Epithelial cell of prostate (primary cell): ENCODE measurements around the gene CDH12.

Source experiments
- DNase-seq: peaks from one replicate; pipeline ENCODE4 v3.0.0-alpha.2; 2011; ENCODE audit warnings: low read depth, low spot score
- H3K27ac ChIP-seq: fragments of 450-650 bp; 2 replicates; pipeline ENCODE4 v1.5.1; 2017; ENCODE audit warnings: mild to moderate bottlenecking

CDH12 gene

DNA sequence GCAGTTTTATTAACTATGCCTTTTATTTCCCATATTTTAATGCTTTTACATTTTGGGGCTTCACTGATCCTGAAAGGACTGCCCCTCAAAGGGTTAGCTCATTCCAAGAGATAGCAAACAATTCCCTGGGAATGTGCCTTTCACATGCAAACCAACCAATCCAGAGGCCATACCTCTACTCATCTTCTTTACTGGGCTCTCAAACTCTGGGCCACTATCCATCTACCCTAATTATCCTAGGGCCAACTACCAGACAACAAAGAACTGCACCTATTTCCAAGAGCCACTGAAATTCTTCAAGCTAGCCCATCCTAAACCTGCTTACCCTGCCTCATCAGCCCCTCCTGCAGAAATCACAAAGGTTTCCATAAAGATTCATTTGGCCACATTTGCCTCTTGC is 364.7 kb downstream of the CDH12 start:
- no peak overlapping the region for H3K27ac ChIP-seq
- DNase-seq, result no peak

GRCh38 chr5:22480305-22480704 is 372.8 kb downstream of the CDH12 start:
- H3K27ac ChIP-seq, result no peak overlapping the region
- no peak for DNase-seq

DNA sequence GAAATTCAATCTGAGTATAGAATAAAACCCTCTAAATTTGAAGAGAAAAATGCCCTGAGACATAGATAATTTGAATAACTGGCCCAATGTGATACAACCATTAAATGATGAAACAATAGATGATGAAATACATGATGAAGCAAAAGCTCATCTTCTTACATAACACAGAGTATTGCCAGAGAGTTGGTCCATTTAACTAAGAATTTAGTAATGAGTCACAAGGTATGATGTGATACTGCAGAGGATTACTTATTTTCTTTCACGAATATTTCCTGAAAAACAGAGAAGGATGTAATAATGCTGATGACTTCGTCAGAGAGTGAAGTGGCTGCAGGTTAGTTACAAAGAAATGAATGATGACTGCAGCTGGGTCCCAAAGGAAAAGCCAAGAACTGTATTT is 379.3 kb downstream of the CDH12 start:
- no peak overlapping the region for H3K27ac ChIP-seq
- DNase-seq, result no peak

GRCh38 chr5:22471154-22471553 is 382.0 kb downstream of the CDH12 start:
- no peak for DNase-seq
- H3K27ac ChIP-seq, result no peak overlapping the region

GRCh38 chr5:22470408-22470807 is 382.7 kb downstream of the CDH12 start:
- DNase-seq, result no peak
- H3K27ac ChIP-seq, result no peak overlapping the region

GRCh38 chr5:22465616-22466015 is 387.5 kb downstream of the CDH12 start:
- no peak for DNase-seq

DNA sequence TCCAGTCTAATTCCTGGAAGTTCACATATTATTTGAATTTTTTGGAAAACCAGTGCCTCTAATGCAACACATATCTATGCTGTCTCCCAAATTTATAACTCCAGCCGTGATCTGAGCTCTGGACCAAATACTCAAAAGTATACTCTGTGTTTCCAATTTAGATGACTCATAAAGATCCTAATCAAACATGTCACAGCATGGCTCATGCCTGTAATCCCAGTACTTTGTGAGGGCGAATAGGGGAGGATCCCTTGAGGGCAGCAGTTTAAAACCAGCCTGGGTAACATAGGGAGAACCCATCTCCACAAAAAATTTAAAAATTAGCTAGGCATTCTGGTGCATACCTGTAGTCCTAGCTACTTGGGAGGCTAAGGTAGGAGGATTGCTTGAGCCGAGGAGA is 388.0 kb downstream of the CDH12 start:
- DNase-seq, result no peak
- H3K27ac ChIP-seq, result no peak overlapping the region

More at GRCh38 chr5:22465616-22466015, 387.5 kb downstream of the CDH12 start:
- no peak overlapping the region for H3K27ac ChIP-seq

DNA sequence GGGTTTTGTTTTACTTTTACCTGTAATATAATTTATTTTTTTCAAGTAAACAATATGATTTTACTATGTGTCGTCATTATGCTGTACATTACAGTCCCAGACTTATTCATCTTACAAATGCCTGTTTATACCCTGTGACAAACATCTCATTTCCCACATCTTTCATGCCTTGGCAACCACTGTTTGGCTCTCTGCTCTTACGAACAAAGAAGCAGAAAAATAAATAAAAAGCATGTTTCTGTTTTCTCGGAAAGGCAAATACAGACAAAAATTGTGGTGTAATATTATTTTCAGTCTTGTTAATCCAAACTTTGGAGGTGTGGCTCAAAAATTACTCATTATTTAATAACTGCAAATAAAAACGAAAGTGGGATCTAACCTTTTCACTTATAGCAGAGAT is 393.0 kb downstream of the CDH12 start:
- no peak overlapping the region for H3K27ac ChIP-seq
- no peak for DNase-seq

GRCh38 chr5:22432905-22433304 is 420.2 kb downstream of the CDH12 start:
- H3K27ac ChIP-seq, result no peak overlapping the region
- DNase-seq, result no peak

DNA sequence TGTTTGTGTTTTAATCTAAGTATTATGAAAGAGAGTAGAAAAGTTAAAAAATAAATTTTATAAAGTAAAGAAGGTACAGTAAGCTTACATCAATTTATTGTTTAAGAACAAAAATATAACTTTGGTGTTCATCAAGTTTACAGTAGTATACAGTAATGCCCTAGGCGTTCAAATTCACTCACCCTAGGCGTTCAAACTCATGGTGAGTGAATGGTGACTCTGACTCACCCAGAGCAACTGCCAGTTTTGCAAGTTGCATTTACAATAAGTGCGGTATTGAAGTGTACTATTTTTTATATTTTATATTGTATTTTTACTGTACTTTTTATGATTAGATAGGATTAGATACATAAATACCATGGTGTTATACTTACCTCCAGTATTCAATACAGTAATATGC is 421.3 kb downstream of the CDH12 start:
- no peak overlapping the region for H3K27ac ChIP-seq
- DNase-seq, result no peak

GRCh38 chr5:22431406-22431805 is 421.7 kb downstream of the CDH12 start:
- no peak overlapping the region for H3K27ac ChIP-seq
- no peak for DNase-seq

GRCh38 chr5:22411554-22412349 is 441.4 kb downstream of the CDH12 start:
- H3K27ac ChIP-seq, result no peak overlapping the region
- no peak for DNase-seq

- no peak overlapping the region for H3K27ac ChIP-seq
- DNase-seq, result no peak
Measured at GRCh38 chr5:22391956-22392355, 461.2 kb downstream of the CDH12 start.

DNA sequence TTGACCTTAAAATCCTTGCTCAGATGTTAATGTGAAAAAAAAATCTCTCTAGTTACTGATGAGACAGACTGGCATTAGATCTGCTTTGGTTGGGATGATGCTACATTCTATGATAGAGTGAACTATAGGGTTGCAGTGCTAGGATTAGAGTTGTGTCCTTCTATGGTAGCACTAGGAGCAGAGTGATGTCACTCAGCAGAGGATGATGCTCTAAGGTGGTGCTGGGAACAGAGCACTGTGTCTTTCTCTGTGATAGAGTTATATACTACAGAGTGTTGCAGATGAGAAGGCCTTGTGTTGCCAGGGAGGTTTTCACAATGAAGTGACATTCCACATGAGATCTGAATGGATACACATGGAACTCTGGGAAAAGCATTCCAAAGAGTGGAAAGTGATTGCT is 462.3 kb downstream of the CDH12 start:
- no peak overlapping the region for H3K27ac ChIP-seq
- no peak for DNase-seq

DNA sequence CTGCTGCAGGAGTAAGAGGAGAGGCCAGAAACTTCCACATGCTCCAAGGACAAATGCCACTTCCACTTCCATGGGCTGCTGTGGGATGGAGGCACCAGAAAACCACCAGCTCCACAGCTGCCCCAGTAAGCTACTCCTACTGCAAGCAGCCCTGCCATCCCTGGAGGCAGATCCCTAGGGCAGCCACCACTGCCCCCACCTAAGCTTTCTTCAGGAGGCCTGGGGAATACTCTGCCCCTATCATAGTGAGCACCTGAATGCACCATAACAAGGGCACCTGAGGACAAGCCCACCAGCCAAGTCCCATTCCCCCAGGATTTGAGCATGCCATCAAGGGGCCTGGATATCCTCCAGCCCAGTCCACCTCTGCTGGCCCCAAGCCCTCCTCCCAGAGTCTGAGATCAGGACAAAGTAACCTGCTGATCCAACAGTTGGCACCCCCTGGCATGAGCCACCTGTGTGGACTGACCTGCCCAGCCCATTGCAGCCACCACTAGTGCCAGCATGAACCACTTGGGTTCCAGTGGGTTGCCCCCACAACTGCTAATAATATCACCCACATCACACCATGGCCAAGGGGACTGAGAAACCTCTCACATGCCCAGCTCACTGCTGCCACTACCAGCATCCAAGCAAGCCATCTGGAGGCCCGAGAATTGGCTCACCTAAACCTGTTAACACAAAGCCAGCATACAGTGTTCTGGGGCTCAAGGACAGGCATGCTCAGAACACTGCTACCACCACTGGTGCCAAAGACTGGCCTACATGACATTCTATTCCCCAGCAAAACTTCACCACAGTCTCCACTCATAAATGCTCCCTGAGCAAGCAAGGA is 480.1 kb downstream of the CDH12 start:
- H3K27ac ChIP-seq, result no peak overlapping the region
- no peak for DNase-seq

DNA sequence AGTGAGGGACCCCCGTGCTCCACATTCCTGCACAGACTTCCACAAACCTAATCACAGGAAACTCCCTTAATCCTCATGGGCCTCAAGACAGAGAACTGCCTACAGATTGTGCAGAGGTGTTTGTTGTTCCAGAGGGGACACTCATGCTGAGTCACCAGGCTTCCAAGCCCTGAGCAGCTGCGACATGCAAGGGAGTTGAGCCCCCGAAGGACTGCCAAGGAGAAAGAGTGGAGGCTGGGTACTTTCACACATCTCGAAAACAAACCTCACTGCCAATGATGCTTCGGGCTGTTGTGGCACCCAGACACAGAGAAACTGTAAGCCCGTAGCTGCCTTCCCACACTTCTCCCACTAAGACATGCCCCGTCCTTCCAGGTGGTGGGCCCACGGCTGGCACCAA is 480.8 kb downstream of the CDH12 start:
- DNase-seq, result no peak
- H3K27ac ChIP-seq, result no peak overlapping the region

DNA sequence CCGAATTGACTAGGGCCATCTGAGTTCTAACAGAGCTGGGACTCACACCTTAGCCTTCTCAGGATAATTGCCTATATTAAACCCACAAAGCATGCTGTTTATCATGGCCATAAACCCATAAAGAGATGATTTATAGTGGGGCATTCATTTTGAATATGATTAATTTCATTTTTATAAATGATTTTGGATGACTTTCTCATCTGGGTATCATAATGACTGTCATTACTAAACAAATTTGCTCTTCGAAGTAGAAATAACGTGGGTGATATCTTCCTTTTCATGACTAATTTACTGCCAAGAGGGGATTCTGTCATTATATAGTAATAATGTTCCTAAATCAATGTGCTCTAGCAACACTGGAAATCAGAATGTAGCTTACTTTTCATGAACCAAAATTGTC is 498.2 kb downstream of the CDH12 start:
- H3K27ac ChIP-seq, result no peak overlapping the region

GRCh38 chr5:22352493-22352892 is 500.7 kb downstream of the CDH12 start:
- DNase-seq, result no peak

More for the DNA sequence above, 498.2 kb downstream of the CDH12 start:
- no peak for DNase-seq

DNA sequence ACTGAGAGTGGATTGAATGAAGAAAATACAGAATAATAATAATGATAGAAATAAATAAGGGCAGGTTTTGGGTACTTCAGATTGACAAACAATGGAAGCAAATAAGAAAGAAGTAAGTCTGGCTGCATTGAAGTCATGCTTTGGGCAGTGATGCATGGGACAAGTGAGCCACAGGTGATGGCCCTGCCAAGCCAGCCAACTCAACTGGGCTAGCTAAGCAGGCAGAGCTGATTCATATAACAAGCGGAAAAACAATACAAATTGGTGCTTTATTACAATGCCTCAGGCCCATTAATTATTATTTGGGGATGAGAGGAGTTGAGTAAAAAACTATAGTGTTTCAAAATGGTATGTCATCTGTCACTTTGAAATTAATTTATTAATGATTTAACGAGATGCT is 502.0 kb downstream of the CDH12 start:
- no peak overlapping the region for H3K27ac ChIP-seq

More at GRCh38 chr5:22352493-22352892, 500.7 kb downstream of the CDH12 start:
- H3K27ac ChIP-seq, result no peak overlapping the region

DNA sequence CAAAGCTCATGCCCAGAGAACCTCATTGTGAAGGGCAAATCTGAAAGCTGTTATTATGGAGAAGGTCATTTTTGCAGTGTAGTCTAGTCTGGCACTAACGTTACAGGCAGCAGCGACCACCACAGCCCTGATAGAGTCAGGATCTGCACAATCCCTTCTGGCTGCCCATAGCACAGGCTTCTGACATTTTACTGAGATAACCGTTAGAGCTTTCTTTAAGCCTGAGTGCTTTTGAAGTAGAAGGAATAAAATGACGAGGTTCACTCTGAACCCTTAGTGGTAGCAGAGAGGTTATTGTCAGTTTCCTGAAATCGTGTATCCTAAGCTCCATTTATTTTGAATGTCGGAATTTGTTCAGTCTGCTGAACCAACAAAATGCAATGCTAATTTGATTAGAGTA is 505.1 kb downstream of the CDH12 start:
- H3K27ac ChIP-seq, result no peak overlapping the region
- no peak for DNase-seq

More for the DNA sequence above, 502.0 kb downstream of the CDH12 start:
- no peak for DNase-seq

- DNase-seq, result no peak
- no peak overlapping the region for H3K27ac ChIP-seq
Measured at GRCh38 chr5:22344000-22344399, 509.1 kb downstream of the CDH12 start.
